C4-2B (cell line): ENCODE data around the gene C19orf67.
A peak's percentile ranks its signal among the peaks of the same experiment; 100 is the strongest.

Experiments
- H3K27ac ChIP-seq: fragments of 450-650 bp; 2 replicates; pipeline ENCODE4 v1.5.1; 2017
- ZFX ChIP-seq: fragments of 450-650 bp; IDR thresholded peaks from 2 replicates; pipeline ENCODE4 v1.6.1; 2017
- TF ChIP-seq, protein P1 (sequence below): fragments of 450-650 bp; conservative IDR thresholded peaks from 2 replicates; pipeline ENCODE4 v1.5.1; 2017; ENCODE audit warnings: mild to moderate bottlenecking

Gene C19orf67

DNA sequence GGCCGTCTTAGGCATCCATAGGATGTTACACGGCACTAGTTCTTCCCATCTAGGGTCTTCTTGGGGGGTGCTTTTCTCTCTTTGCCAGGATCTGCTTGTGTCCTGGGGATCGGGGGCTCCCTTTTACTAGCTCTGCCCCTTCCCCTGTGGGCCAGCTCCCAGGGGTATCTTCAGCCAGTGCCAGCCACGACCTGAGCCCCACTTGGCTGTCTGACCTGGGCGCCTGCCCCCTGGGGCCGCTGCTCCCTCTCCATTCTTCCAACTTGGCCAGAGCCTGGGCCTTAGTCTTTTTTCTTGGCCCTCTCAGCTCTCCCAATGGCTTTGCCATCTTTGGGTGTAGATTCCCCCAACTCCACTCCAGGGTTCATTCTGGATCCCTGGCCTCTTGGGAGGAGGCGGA is 28.9 kb upstream of the C19orf67 start:
- TF ChIP-seq ZFX = no peak
- TF ChIP-seq, protein P1, sequence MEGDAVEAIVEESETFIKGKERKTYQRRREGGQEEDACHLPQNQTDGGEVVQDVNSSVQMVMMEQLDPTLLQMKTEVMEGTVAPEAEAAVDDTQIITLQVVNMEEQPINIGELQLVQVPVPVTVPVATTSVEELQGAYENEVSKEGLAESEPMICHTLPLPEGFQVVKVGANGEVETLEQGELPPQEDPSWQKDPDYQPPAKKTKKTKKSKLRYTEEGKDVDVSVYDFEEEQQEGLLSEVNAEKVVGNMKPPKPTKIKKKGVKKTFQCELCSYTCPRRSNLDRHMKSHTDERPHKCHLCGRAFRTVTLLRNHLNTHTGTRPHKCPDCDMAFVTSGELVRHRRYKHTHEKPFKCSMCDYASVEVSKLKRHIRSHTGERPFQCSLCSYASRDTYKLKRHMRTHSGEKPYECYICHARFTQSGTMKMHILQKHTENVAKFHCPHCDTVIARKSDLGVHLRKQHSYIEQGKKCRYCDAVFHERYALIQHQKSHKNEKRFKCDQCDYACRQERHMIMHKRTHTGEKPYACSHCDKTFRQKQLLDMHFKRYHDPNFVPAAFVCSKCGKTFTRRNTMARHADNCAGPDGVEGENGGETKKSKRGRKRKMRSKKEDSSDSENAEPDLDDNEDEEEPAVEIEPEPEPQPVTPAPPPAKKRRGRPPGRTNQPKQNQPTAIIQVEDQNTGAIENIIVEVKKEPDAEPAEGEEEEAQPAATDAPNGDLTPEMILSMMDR = no peak
- H3K27ac ChIP-seq = no peak overlapping the region

DNA sequence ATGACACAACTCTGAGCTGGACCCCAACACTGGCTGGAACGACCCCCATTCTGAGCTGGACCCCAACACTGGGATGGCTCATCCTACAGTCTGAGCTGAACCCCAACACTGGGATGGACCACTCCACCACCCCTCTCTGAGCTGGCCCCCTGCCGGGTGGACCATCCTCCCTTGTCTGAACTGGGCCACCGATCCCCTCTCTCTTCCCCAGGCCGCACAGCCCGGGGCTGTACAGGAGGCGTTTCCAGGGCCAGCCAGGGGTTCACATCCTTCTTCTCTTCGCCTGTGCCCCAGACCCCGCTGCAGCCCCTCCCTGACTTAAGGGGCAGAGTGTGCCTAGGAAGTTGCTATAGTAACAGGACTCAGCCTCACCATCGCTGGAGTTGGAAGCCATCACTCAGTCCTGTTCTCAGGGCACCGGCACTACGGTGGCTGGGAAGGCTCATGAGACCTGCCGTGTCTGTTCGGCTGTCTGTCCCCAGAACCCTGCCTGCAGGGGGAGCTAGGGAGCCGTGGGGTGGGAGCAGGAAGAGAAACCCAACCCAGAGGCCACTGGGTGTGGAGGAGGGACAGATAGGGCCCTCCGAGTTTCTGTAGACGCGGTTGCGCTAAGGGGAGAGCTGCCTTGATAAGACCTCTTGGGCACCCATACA is 28.3 kb upstream of the C19orf67 start:
- TF ChIP-seq, protein P1 = 0 out of 2 replicates have a peak, but pooled peaks have one; percentile 22
- TF ChIP-seq ZFX = no peak
- H3K27ac ChIP-seq = no peak overlapping the region

DNA sequence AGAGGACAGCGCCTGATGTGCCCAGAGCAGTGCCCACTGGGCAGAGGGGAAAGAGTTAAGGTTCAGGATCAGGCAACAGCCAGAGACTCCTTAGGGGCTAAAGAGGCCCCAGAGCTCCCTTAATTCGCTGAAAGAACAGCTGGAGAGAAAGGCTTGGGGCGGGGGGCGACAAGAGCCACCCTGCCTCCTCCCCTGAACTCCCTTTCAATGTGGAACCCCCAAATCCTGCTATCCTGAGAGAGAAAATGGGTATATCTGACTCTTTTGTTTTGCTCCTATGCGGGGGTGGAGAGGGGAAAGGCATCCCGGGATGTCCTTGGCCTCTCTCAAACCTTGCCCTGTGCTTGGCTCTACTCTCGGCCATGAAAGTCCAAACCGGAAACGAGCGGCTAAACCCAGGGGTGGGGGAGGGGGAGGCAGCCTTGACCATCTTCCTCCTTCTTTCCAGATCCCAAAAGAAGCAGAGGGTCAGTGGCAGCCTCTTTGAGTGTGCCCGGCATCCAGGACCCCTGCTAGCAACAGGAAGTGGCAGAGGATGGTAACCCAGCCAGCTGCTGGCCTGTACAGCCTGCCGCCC is 27.3 kb upstream of the C19orf67 start:
- no peak overlapping the region for H3K27ac ChIP-seq

DNA sequence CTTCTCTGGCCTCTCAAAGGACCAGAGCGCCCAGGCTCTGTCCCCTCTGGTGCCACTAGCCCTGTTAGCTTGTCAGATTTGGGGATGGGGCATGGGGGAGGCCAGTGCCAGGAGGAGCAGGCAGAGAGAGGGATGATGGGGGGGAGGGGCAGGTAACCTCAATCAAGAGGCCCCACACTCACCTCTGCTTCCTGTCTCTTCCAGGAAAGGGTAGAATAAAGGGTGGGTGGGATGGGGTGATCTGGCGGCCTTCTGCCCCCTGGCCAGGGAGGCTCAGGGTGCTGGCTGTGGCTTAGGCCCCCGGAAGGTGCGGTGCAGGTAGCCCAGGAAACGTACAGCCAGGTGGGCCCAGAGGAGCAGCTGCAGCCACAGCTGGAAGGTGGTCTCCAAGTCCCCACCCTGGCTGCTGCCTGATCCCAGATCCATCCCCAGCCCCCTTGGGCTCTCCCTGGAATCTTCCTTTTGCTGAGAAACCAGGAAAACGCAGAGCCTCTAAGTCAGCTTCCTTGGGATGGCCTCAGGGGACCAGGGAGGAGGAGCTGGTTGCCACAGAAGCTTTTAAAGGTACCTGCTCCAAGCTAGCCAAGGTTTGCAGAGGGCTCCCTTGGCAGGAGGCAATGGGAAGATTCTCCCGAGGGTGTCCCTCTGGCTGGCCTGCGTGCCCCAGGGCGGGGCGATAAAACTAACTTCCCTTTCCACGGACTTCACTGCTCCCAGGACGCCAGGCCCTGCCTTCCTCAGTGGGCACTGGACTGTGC is 26.6 kb upstream of the C19orf67 start:
- no peak overlapping the region for H3K27ac ChIP-seq
- TF ChIP-seq ZFX = no peak
- TF ChIP-seq, protein P1 = no peak

More for the DNA sequence above, 27.3 kb upstream of the C19orf67 start:
- TF ChIP-seq ZFX = no peak
- TF ChIP-seq, protein P1 = no peak

DNA sequence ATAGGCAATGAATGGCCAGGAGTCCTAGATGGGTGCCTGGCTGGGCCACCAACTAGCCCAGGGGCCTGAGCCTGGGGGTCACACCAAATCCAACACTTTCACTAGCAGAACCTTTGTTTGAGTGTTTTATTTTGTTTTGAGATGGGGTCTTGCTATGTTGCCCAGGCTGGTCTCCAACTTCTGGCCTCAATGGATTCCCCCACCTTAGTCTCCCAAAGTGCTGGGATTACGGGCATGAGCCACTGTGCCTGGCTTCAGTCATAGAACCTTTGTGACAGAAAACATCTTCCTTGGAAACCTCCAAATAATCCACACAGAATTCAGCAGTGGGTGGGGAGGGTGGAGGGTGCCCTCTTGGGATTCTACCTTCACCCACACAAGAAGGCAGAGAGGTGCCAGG is 25.9 kb upstream of the C19orf67 start:
- H3K27ac ChIP-seq = no peak overlapping the region
- TF ChIP-seq, protein P1 = no peak
- TF ChIP-seq ZFX = no peak

DNA sequence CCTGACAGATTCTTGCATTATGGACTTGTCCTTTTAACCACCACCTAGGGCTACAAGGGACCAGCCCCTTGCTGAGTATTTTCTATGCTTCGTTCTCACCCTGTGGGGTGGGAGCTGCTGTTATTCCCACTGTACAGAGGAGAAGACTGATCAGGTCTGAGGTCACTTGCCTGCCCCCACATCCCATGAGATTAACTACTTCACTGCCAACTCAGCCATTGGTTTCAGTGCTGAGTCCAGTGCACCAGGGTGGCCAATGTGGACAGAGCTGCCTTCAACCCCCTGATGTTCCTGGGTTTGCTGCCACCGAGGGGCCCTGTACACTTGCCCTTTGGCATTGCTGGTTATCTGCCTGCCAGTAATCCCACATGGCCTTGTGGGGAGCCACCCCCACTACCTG is 25.1 kb upstream of the C19orf67 start:
- TF ChIP-seq ZFX = no peak
- TF ChIP-seq, protein P1 = no peak
- no peak overlapping the region for H3K27ac ChIP-seq
